ENCODE data around the gene DDX1.
"Not testable (repeated sequence)": the region's sequence is repeated elsewhere in the genome, so short reads cannot be mapped to it uniquely, and the experiment has no call there.

Gene DDX1

DNA sequence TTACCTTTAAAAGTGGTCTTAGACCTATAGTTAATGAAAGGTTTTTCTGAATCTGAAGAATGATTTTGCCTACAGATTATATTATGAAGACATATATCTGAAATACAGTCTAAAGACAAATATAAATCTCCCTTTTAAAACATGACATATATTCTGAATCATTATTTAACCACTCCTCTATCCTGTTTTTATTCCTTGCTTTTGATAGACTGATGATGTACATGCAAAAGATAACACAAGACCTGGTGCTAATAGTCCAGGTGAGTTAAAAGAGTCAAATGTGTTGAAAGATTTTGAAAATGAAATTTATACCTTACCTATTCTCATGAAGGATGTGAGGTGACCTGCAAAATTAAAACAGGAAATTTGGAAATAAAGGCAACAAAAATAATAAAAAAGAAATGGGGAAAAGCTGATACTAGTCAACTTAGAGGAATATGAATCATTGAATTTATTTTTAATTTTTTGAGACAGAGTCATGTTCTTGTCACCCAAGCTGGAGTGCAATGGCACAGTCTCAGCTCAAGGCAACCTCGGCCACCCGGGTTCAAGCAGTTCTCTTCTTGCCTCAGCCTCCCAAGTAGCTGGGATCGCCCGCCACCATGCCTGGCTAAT is 29.3 kb downstream of the DDX1 start:
- no peak for DNase-seq
- H3K4me1 ChIP-seq (ENCODE audit: control insufficient read depth, insufficient read depth, low read length, poor library complexity, severe bottlenecking) = no peaks in the 10 kb centered on the region
- no peaks in the 10 kb centered on the region for H3K27me3 ChIP-seq (replicated peaks; ENCODE audit: control insufficient read depth, insufficient read depth, low read length, poor library complexity, severe bottlenecking)
- H3K4me3 ChIP-seq (ENCODE audit: insufficient read depth, low read depth, low read length, poor library complexity, severe bottlenecking) = no peak overlapping the region
- H3K27ac ChIP-seq (ENCODE audit: insufficient read depth, low read length, poor library complexity, severe bottlenecking) = no peak overlapping the region
- no peaks in the 10 kb centered on the region for H3K9me3 ChIP-seq (ENCODE audit: control insufficient read depth, low read length)
- H3K36me3 ChIP-seq (ENCODE audit: control insufficient read depth, insufficient read depth, low read length) = peaks cover 76% of the 10 kb centered on the region

DNA sequence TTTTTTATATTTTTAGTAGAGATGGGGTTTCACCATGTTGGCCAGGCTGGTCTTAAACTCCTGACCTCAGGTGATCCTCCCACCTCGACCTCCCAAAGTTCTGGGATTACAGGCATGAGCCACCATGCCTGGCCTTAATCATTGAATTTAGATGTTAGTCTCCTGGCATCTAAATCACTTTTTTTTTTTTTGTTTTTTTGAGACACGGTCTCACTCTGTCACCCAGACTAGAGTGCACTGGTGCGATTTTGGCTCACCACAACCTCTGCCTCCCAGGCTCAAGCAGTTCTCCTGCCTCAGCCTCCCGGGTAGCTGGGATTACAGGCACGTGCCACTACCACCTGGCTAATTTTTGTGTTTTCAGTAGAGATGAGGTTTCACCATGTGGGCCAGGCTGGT is 29.8 kb downstream of the DDX1 start:
- H3K27ac ChIP-seq (ENCODE audit: insufficient read depth, low read length, poor library complexity, severe bottlenecking); H3K27me3 ChIP-seq (replicated peaks; ENCODE audit: control insufficient read depth, insufficient read depth, low read length, poor library complexity, severe bottlenecking); H3K4me3 ChIP-seq (ENCODE audit: insufficient read depth, low read depth, low read length, poor library complexity, severe bottlenecking); H3K9me3 ChIP-seq (ENCODE audit: control insufficient read depth, low read length); DNase-seq; H3K4me1 ChIP-seq (ENCODE audit: control insufficient read depth, insufficient read depth, low read length, poor library complexity, severe bottlenecking): not testable (repeated sequence)
- peaks cover 74% of the 10 kb centered on the region for H3K36me3 ChIP-seq (ENCODE audit: control insufficient read depth, insufficient read depth, low read length)

DNA sequence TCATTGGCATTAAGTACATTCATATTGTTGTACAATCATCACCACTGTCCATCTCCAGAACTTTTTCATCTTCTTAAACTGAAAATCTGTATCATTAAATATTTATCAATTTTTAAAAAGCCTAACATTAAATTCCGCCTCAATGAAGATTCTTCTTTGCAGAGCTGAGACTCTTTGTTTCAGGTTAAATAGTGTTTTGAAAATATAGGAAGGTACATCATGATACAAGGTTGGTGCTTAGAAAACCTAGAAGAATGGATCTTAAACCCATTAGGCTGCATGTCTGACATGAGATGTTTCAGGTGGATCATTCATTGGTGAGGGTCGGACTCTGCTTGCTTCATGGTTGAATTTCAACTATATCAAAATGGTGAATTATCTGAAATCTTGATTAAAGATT is 30.5 kb downstream of the DDX1 start:
- DNase-seq = no peak
- Histone ChIP-seq H3K36me3 (ENCODE audit: control insufficient read depth, insufficient read depth, low read length) (peaks cover 73% of the 10 kb centered on the region), H3K27ac (ENCODE audit: insufficient read depth, low read length, poor library complexity, severe bottlenecking) (no peak overlapping the region), H3K27me3 (replicated peaks; ENCODE audit: control insufficient read depth, insufficient read depth, low read length, poor library complexity, severe bottlenecking) (no peaks in the 10 kb centered on the region), H3K9me3 (ENCODE audit: control insufficient read depth, low read length) (no peaks in the 10 kb centered on the region), H3K4me1 (ENCODE audit: control insufficient read depth, insufficient read depth, low read length, poor library complexity, severe bottlenecking) (no peaks in the 10 kb centered on the region), H3K4me3 (ENCODE audit: insufficient read depth, low read depth, low read length, poor library complexity, severe bottlenecking) (no peak overlapping the region)

DNA sequence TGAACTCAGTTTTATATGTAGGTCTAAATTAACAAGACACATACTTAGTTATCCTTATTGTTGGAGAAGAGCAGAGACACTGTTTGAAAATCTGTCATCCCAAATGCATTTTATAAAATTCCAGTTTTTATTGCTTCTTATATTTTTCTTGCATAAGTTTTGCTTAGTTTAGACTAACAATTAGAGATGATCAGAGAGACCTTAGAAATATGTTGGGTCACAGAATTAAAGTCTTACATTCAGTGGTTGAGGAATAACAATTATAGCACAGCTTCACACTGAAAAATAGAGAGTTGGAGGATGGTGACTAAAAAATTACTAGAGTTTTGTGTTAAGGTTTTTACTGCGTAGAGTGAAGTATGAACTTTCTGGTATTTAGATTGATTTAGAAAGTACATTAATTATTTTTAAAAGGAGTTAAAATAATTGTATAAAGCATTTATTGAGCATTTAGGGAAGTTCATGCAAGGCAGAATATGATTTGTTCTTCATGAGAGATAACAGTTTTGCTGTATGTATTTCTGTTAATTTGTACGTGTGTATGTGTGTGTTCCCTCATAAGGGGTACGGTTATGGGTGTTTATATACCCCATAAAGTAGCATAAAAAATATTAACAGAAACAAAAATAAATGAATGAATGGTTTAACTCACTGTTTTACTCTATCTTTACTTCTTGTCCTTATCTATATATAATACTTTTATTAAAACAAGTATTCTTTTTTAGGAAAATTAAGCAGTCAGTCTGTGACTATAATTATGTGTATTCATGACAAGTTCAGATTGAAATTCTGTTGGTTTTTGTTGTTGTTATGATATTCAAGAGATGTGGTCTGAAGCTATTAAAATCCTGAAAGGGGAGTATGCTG is 31.2 kb downstream of the DDX1 start:
- H3K27me3 ChIP-seq (replicated peaks; ENCODE audit: control insufficient read depth, insufficient read depth, low read length, poor library complexity, severe bottlenecking) = no peaks in the 10 kb centered on the region
- H3K36me3 ChIP-seq (ENCODE audit: control insufficient read depth, insufficient read depth, low read length) = peaks cover 80% of the 10 kb centered on the region

DNA sequence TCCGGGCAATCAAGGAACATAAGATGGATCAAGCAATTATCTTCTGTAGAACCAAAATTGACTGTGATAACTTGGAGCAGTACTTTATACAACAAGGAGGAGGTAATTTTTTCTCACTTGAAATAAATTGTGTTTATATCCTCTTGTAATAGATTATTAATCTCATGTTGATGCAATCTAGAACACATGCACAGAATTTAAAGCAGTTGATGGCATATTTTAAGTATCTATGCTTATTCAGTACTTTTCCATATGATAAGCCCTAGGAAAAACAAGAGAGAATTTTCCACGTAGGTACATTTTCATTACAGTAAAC is 31.8 kb downstream of the DDX1 start:
- Histone ChIP-seq H3K36me3 (ENCODE audit: control insufficient read depth, insufficient read depth, low read length) (peaks cover 75% of the 10 kb centered on the region), H3K9me3 (ENCODE audit: control insufficient read depth, low read length) (no peaks in the 10 kb centered on the region), H3K27ac (ENCODE audit: insufficient read depth, low read length, poor library complexity, severe bottlenecking) (no peak overlapping the region), H3K4me1 (ENCODE audit: control insufficient read depth, insufficient read depth, low read length, poor library complexity, severe bottlenecking) (no peaks in the 10 kb centered on the region), H3K4me3 (ENCODE audit: insufficient read depth, low read depth, low read length, poor library complexity, severe bottlenecking) (no peak overlapping the region), H3K27me3 (replicated peaks; ENCODE audit: control insufficient read depth, insufficient read depth, low read length, poor library complexity, severe bottlenecking) (no peaks in the 10 kb centered on the region)
- no peak for DNase-seq

More for the DNA sequence above, 31.2 kb downstream of the DDX1 start:
- Histone ChIP-seq H3K4me1 (ENCODE audit: control insufficient read depth, insufficient read depth, low read length, poor library complexity, severe bottlenecking) (no peaks in the 10 kb centered on the region), H3K4me3 (ENCODE audit: insufficient read depth, low read depth, low read length, poor library complexity, severe bottlenecking) (no peak overlapping the region), H3K27ac (ENCODE audit: insufficient read depth, low read length, poor library complexity, severe bottlenecking) (no peak overlapping the region), H3K9me3 (ENCODE audit: control insufficient read depth, low read length) (no peaks in the 10 kb centered on the region)
- no peak for DNase-seq

DNA sequence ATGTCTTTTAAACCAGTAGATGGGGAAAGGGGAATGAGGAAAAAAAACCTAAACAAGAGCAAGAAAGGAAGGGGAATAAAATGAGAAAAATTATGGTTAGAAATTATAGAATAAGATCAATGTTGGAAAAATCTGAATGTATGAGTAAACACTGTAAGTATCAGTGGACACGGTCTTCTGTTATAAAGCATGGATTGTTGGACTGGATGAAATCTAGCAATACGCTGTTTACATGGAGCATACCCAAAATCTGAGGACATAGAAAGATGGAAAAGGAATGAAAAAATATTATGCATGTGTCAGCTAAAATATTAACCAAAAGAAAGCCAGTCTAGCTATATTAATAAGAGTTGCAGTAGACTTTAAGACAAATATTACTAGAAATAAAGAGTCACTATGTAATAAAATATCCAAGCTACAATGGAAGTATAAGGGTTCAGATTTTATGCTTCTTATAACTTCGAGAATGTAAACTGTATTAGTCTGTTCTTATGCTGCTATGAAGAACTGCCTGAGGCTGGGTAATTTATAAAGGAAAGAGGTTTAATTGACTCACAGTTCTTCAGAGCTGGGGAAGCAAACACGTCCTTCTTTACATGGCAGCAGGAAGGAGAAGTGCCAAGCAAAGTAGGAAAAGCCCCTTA is 32.4 kb downstream of the DDX1 start:
- H3K27me3 ChIP-seq (replicated peaks; ENCODE audit: control insufficient read depth, insufficient read depth, low read length, poor library complexity, severe bottlenecking) = no peaks in the 10 kb centered on the region
- DNase-seq = no peak
- H3K27ac ChIP-seq (ENCODE audit: insufficient read depth, low read length, poor library complexity, severe bottlenecking) = no peak overlapping the region
- H3K4me3 ChIP-seq (ENCODE audit: insufficient read depth, low read depth, low read length, poor library complexity, severe bottlenecking) = no peak overlapping the region
- peaks cover 75% of the 10 kb centered on the region for H3K36me3 ChIP-seq (ENCODE audit: control insufficient read depth, insufficient read depth, low read length)
- no peaks in the 10 kb centered on the region for H3K9me3 ChIP-seq (ENCODE audit: control insufficient read depth, low read length)
- no peaks in the 10 kb centered on the region for H3K4me1 ChIP-seq (ENCODE audit: control insufficient read depth, insufficient read depth, low read length, poor library complexity, severe bottlenecking)

DNA sequence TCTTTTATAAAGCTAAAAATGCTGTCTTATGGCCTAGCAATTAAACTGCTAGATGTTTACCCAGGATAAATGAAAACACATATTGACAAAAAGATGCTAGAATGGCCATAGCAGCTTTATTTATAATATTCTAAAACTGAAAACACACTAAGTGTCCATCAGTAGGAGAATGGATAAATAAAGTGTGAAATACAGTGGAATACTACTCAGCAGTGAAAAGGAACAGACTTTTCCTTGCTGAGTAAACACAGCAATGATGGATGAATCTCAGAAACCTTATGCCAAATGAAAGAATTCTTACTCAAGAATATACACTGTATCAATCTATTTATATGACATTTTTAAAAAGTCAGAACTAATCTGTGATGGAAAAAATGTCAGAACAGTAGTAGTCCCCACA is 33.2 kb downstream of the DDX1 start:
- H3K4me1 ChIP-seq (ENCODE audit: control insufficient read depth, insufficient read depth, low read length, poor library complexity, severe bottlenecking) = no peaks in the 10 kb centered on the region
- H3K4me3 ChIP-seq (ENCODE audit: insufficient read depth, low read depth, low read length, poor library complexity, severe bottlenecking) = no peak overlapping the region
- no peak overlapping the region for H3K27ac ChIP-seq (ENCODE audit: insufficient read depth, low read length, poor library complexity, severe bottlenecking)
- DNase-seq = no peak
- H3K9me3 ChIP-seq (ENCODE audit: control insufficient read depth, low read length) = no peaks in the 10 kb centered on the region
- peaks cover 73% of the 10 kb centered on the region for H3K36me3 ChIP-seq (ENCODE audit: control insufficient read depth, insufficient read depth, low read length)
- H3K27me3 ChIP-seq (replicated peaks; ENCODE audit: control insufficient read depth, insufficient read depth, low read length, poor library complexity, severe bottlenecking) = no peaks in the 10 kb centered on the region

DNA sequence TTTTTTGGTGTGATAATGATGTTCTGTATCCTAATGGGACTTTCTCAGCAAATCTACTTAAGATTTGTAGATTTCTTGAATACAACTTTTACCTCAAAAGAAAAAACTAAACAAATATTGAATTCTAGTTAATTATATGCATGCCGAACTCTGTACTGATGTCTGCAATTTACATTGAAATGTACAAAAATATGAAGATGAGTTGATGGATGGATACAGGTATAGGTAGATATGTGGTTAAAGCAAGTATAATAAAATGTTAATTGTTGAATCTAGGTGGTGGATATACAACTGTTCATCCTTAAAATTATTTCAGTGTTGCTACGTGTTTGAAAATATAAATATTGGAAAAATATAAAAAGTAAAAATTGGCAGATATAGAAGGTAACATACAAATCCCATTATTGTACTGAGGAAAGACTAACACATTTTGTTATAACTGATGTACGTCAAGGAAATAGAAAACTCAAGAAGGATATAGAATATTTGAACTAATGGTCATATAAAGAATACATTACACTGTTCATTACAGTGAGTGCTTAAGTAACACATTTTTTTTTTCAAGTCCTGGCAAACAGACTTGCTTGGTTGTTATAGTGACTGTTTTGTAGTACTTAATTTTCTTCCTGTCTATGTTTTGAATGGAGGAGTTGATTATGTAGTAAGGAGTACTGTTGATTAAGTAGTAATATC is 33.8 kb downstream of the DDX1 start:
- no peak overlapping the region for H3K4me3 ChIP-seq (ENCODE audit: insufficient read depth, low read depth, low read length, poor library complexity, severe bottlenecking)
- no peaks in the 10 kb centered on the region for H3K27me3 ChIP-seq (replicated peaks; ENCODE audit: control insufficient read depth, insufficient read depth, low read length, poor library complexity, severe bottlenecking)
- no peak for DNase-seq
- no peak overlapping the region for H3K27ac ChIP-seq (ENCODE audit: insufficient read depth, low read length, poor library complexity, severe bottlenecking)
- H3K9me3 ChIP-seq (ENCODE audit: control insufficient read depth, low read length) = no peaks in the 10 kb centered on the region
- no peaks in the 10 kb centered on the region for H3K4me1 ChIP-seq (ENCODE audit: control insufficient read depth, insufficient read depth, low read length, poor library complexity, severe bottlenecking)
- peaks cover 73% of the 10 kb centered on the region for H3K36me3 ChIP-seq (ENCODE audit: control insufficient read depth, insufficient read depth, low read length)

DNA sequence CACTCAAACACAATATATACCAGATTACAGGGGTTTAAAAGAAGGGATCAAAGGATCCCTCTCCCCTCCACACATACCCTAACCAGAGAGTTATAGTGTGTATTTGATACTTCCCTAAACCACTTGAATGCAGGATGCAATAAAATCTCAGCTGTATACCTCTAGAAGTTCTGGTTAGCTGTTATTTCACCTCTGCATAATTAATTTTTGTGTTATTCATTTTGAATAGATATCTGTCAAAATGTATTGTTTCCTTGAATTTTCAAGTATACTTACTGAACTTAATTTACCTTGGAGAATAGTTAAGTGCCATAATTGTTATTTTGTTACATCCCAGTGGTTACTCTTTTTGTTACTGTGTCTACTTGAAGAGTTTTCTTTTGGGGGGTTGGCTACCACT is 34.5 kb downstream of the DDX1 start:
- no peak for DNase-seq
- H3K27ac ChIP-seq (ENCODE audit: insufficient read depth, low read length, poor library complexity, severe bottlenecking) = no peak overlapping the region
- H3K36me3 ChIP-seq (ENCODE audit: control insufficient read depth, insufficient read depth, low read length) = peaks cover 74% of the 10 kb centered on the region
- H3K4me1 ChIP-seq (ENCODE audit: control insufficient read depth, insufficient read depth, low read length, poor library complexity, severe bottlenecking) = no peaks in the 10 kb centered on the region
- no peaks in the 10 kb centered on the region for H3K27me3 ChIP-seq (replicated peaks; ENCODE audit: control insufficient read depth, insufficient read depth, low read length, poor library complexity, severe bottlenecking)
- H3K4me3 ChIP-seq (ENCODE audit: insufficient read depth, low read depth, low read length, poor library complexity, severe bottlenecking) = no peak overlapping the region
- no peaks in the 10 kb centered on the region for H3K9me3 ChIP-seq (ENCODE audit: control insufficient read depth, low read length)

DNA sequence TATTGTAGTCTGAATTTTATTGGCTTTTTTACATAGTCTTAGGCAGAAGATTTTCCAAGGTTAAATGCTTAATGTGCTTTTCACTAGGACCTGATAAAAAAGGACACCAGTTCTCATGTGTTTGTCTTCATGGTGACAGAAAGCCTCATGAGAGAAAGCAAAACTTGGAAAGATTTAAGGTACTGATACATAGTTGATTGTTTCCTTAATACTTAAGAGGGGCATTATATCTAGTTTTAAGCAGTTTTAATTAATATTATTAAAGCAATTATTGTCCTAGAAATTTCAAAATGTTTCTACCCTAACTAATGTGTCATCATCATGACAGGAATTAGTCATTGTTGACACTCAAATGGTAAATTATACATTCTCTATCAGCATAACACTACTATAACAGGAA is 35.3 kb downstream of the DDX1 start:
- no peak overlapping the region for H3K4me3 ChIP-seq (ENCODE audit: insufficient read depth, low read depth, low read length, poor library complexity, severe bottlenecking)
- DNase-seq = no peak
- H3K4me1 ChIP-seq (ENCODE audit: control insufficient read depth, insufficient read depth, low read length, poor library complexity, severe bottlenecking) = no peaks in the 10 kb centered on the region
- H3K27ac ChIP-seq (ENCODE audit: insufficient read depth, low read length, poor library complexity, severe bottlenecking) = no peak overlapping the region
- no peaks in the 10 kb centered on the region for H3K27me3 ChIP-seq (replicated peaks; ENCODE audit: control insufficient read depth, insufficient read depth, low read length, poor library complexity, severe bottlenecking)
- no peaks in the 10 kb centered on the region for H3K9me3 ChIP-seq (ENCODE audit: control insufficient read depth, low read length)
- H3K36me3 ChIP-seq (ENCODE audit: control insufficient read depth, insufficient read depth, low read length) = peaks cover 77% of the 10 kb centered on the region

Measured in effector memory CD4-positive, alpha-beta T cell (primary cell).